SJCRH30 (cell line): ENCODE measurements around the gene GSAP. TPM values are rescaled to one million over a fixed set of nuclear protein-coding genes. Genes with fewer than 3 reads are reported as not detected.

Experiments
- DNase-seq, 2 experiments: peaks; one replicate each; pipeline ENCODE4 v3.0.0-alpha.2; 2015 to 2020
- H3K27ac ChIP-seq: fragments of 250-450 bp; sonication (Bioruptor Pico); 2 replicates; pipeline ENCODE4 v1.5.1; 2020; ENCODE audit warnings: mild to moderate bottlenecking, moderate library complexity
- H3K27me3 ChIP-seq: fragments of 250-450 bp; sonication (Bioruptor Pico); 2 replicates; pipeline ENCODE4 v1.5.1; 2020; ENCODE audit warnings: mild to moderate bottlenecking, moderate library complexity
- H3K36me3 ChIP-seq: fragments of 250-450 bp; sonication (Bioruptor Pico); 2 replicates; pipeline ENCODE4 v1.5.1; 2020; ENCODE audit warnings: mild to moderate bottlenecking, moderate library complexity
- H3K4me1 ChIP-seq: fragments of 250-450 bp; sonication (Bioruptor Pico); 2 replicates; pipeline ENCODE4 v1.5.1; 2020; ENCODE audit warnings: mild to moderate bottlenecking, moderate library complexity
- H3K4me3 ChIP-seq: fragments of 250-450 bp; sonication (Bioruptor Pico); 2 replicates; pipeline ENCODE4 v1.5.1; 2020; ENCODE audit warnings: mild to moderate bottlenecking, moderate library complexity
- H3K9me3 ChIP-seq: fragments of 250-450 bp; sonication (Bioruptor Pico); replicated peaks from 2 replicates; pipeline ENCODE4 v1.5.1; 2020; ENCODE audit warnings: mild to moderate bottlenecking, moderate library complexity
- total RNA-seq: library from RNA; depleted of rRNA; stranded (reverse); fragments of >200 nt; shearing (Covaris generic); gene quantifications from 2 replicates; pipeline ENCODE4 v1.2.3, GENCODE V29; 2014

Gene GSAP
- total RNA-seq, 1 experiment from 2014 or later: not detected

DNA sequence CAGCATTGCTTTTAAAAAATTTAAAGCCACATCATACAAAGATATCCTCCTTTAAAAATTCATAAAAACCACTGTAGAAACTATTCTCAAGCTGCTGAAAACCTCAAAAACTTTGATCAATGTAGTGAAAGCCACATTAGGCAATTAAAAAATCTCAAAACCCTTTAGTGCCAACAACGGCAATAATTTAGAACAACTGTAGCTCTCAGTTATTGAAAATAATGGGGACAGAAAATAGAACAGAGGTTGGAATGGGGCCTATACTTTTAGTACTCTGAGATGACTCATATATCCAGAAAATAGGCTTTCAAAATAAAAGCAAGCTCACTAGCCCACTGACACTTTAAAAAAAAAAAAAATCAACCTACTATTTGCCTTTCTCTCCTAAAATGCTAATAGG lies 87.5 kb downstream of the GSAP start:
- no peak for DNase-seq

DNA sequence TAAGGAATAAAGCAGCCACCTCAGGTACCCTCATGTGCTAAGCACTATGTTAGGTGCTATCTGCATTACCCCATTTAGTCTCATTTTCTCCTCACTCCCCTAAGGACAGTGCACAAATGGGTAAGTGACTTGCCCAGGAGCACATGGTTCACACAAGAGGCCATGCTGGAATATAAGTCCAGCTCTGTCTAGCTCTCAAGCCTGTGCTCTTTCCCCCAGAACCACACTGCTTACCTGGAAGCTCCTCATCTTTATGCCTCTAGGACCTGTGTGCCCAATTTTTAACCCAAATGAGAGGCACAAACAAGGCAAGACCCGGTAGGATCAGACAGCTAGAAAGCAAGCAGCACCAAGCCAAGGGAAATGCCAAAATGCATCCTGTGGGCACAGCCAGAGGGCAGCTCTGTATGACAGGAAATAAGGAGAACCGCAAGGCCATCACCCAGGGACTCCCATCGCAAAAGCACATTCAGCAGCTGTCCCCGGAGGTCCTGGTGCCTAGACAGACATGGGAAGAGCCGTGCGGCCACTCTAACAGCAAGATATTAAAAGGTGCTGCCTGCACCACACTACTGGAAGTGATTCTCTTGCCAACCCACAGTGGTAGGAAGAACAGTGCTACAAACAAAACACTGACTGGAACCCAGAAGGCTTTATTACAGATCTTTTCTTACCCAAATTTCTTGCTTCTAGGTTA lies 88.1 kb downstream of the GSAP start:
- peak; percentile 42 to 58 for DNase-seq
- Histone ChIP-seq H3K4me1 (peaks cover 6% of the 10 kb centered on the region), H3K9me3 (no peaks in the 10 kb centered on the region), H3K27ac (no peak overlapping the region), H3K36me3 (no peaks in the 10 kb centered on the region), H3K4me3 (no peak overlapping the region), H3K27me3 (no peaks in the 10 kb centered on the region)

More for the DNA sequence above, 87.5 kb downstream of the GSAP start:
- no peaks in the 10 kb centered on the region for H3K9me3 ChIP-seq
- H3K4me3 ChIP-seq: no peak overlapping the region
- no peaks in the 10 kb centered on the region for H3K36me3 ChIP-seq
- peaks cover 6% of the 10 kb centered on the region for H3K4me1 ChIP-seq
- H3K27me3 ChIP-seq: no peaks in the 10 kb centered on the region
- H3K27ac ChIP-seq: no peak overlapping the region

- Histone ChIP-seq H3K4me3 (no peak overlapping the region), H3K27ac (no peak overlapping the region)
These were observed 88.8 kb downstream of the GSAP start for GRCh38 chr7:77327067-77327931.

DNA sequence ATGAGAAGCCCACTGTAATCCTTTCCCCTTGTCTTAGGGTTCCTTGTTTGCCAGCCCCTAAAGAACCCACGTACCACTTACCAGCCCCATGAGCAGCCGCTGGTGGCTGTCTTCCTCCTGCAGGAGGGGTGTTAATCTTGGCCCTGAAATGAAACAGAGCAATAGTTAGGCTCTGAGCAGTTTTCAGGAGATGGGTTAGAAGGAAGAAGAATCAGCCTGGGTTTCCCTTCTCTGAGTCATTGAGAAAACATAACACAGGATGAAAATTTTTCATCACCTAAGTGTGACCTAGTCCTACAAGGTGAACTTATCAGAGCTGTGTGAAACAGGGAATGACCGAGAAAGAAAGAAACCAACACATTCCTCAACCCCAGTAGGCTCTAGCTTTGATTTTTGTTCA lies 90.0 kb downstream of the GSAP start:
- Histone ChIP-seq H3K4me3 (no peak overlapping the region), H3K9me3 (no peaks in the 10 kb centered on the region), H3K4me1 (peaks cover 8% of the 10 kb centered on the region), H3K27me3 (no peaks in the 10 kb centered on the region), H3K27ac (no peak overlapping the region), H3K36me3 (no peaks in the 10 kb centered on the region)
- no peak for DNase-seq

More at GRCh38 chr7:77327067-77327931, 88.8 kb downstream of the GSAP start:
- Histone ChIP-seq H3K27me3 (no peaks in the 10 kb centered on the region), H3K9me3 (no peaks in the 10 kb centered on the region), H3K4me1 (peaks cover 6% of the 10 kb centered on the region), H3K36me3 (no peaks in the 10 kb centered on the region)
- DNase-seq: no peak

GRCh38 chr7:77321300-77321699 lies 94.8 kb downstream of the GSAP start:
- Histone ChIP-seq H3K27ac (no peak overlapping the region), H3K4me1 (peaks cover 19% of the 10 kb centered on the region), H3K36me3 (no peaks in the 10 kb centered on the region), H3K27me3 (no peaks in the 10 kb centered on the region), H3K9me3 (no peaks in the 10 kb centered on the region), H3K4me3 (no peak overlapping the region)
- peak in 1 of 2 experiments; percentile 31 for DNase-seq

DNA sequence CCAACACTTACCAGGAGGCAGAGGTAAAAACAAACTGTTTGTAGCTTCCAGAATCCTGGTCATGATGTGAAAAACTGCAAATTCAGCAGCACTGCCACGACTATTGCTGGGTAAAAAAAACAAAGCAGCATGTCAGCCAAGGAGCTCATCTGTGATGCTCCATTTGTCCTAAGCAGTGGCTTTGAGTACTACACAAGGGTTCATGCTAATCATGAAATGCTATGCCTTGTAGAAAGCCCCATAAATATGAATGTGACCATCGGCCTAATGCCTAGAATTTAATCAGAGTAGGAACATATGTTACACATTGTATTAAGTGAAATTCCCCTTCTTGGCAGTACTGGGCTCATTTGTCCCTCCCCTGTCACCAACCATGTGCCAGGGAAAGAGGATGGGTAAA lies 95.4 kb downstream of the GSAP start:
- peaks cover 19% of the 10 kb centered on the region for H3K4me1 ChIP-seq
- no peak overlapping the region for H3K4me3 ChIP-seq
- H3K9me3 ChIP-seq: no peaks in the 10 kb centered on the region
- no peak for DNase-seq
- H3K36me3 ChIP-seq: no peaks in the 10 kb centered on the region
- no peak overlapping the region for H3K27ac ChIP-seq
- no peaks in the 10 kb centered on the region for H3K27me3 ChIP-seq

DNA sequence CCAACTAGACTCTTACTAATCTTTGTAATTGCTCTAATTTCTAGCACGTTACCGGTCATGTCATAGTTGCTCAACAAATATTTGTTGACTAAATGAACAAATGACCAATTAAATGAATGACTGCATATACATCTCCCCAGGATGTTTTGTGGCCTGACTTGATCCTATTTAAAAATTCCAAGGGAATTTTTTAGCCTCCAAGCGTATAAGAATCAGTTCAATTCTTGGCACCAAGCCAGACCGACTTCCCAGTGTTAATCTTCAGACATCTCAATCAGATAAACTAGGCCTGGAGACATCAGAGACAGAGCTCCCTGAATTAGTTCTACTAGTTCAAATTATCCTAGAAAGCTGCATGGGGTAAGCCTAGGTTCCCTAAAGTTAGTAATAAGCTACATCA lies 96.0 kb downstream of the GSAP start:
- Histone ChIP-seq H3K4me1 (peaks cover 19% of the 10 kb centered on the region), H3K9me3 (no peaks in the 10 kb centered on the region), H3K4me3 (no peak overlapping the region), H3K27me3 (no peaks in the 10 kb centered on the region), H3K27ac (no peak overlapping the region), H3K36me3 (no peaks in the 10 kb centered on the region)
- peak; percentile 79 to 89 for DNase-seq

DNA sequence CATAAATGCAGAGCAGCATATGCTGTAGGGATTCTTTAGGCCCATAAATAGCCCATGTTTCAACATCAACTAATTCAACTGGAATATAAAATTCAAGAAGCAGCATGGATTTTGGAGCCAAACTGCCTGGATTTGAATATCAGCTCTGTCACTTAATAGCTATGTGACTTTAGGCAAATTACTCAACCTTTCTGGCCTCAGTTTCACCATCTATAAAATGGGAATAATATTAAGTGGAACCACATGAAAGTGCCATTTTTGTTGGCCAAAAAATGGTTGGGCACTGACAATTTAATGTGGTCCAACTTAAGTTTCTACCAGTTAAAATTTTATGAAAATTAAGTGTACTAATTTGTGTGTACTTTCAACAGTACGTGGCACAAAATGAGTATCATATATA lies 98.1 kb downstream of the GSAP start:
- no peak overlapping the region for H3K27ac ChIP-seq
- H3K27me3 ChIP-seq: no peaks in the 10 kb centered on the region
- no peaks in the 10 kb centered on the region for H3K9me3 ChIP-seq
- H3K36me3 ChIP-seq: no peaks in the 10 kb centered on the region
- H3K4me3 ChIP-seq: no peak overlapping the region
- DNase-seq: no peak
- peaks cover 19% of the 10 kb centered on the region for H3K4me1 ChIP-seq

- no peaks in the 10 kb centered on the region for H3K27me3 ChIP-seq
- H3K36me3 ChIP-seq: no peaks in the 10 kb centered on the region
- no peak for DNase-seq
- H3K4me1 ChIP-seq: peaks cover 16% of the 10 kb centered on the region
- no peak overlapping the region for H3K4me3 ChIP-seq
- no peak overlapping the region for H3K27ac ChIP-seq
- H3K9me3 ChIP-seq: no peaks in the 10 kb centered on the region
These were observed 99.8 kb downstream of the GSAP start for GRCh38 chr7:77316219-77316978.

DNA sequence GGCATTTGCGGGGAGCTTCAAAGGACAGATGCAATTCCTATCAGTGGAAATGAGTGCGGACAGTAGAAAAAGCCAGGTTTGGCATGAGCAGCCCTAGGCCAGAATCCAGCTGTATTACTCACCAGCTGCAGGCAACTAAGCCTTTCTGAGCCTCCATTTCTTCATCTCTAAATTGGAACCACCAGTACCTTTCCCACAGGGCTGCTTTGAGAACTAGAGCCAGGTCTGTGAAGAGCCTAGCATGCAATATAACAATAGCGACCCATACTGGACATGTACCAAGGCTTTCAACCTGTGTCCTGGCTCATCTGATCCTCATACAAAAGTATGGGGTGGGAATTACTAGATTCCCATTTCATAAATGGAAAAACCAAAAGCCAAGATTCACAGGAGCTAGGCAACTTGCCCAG lies 101.0 kb downstream of the GSAP start:
- H3K4me1 ChIP-seq: peaks cover 4% of the 10 kb centered on the region
- H3K27me3 ChIP-seq: no peaks in the 10 kb centered on the region
- H3K9me3 ChIP-seq: no peaks in the 10 kb centered on the region
- H3K36me3 ChIP-seq: no peaks in the 10 kb centered on the region
- H3K27ac ChIP-seq: no peak overlapping the region
- DNase-seq: no peak
- H3K4me3 ChIP-seq: no peak overlapping the region

GRCh38 chr7:77313876-77314480 lies 102.2 kb downstream of the GSAP start:
- no peak overlapping the region for H3K27ac ChIP-seq
- no peak for DNase-seq
- no peak overlapping the region for H3K4me3 ChIP-seq
- H3K9me3 ChIP-seq: no peaks in the 10 kb centered on the region
- no peaks in the 10 kb centered on the region for H3K4me1 ChIP-seq
- H3K36me3 ChIP-seq: no peaks in the 10 kb centered on the region
- H3K27me3 ChIP-seq: no peaks in the 10 kb centered on the region

- Histone ChIP-seq H3K27ac (no peak overlapping the region), H3K36me3 (no peaks in the 10 kb centered on the region), H3K9me3 (no peaks in the 10 kb centered on the region), H3K27me3 (no peaks in the 10 kb centered on the region), H3K4me3 (no peak overlapping the region), H3K4me1 (no peaks in the 10 kb centered on the region)
- DNase-seq: no peak
These were observed 103.1 kb downstream of the GSAP start for GRCh38 chr7:77313085-77313484.

GRCh38 chr7:77310982-77311381 lies 105.2 kb downstream of the GSAP start:
- H3K9me3 ChIP-seq: no peaks in the 10 kb centered on the region
- no peaks in the 10 kb centered on the region for H3K36me3 ChIP-seq
- H3K4me3 ChIP-seq: no peak overlapping the region
- no peak for DNase-seq
- H3K27me3 ChIP-seq: no peaks in the 10 kb centered on the region
- H3K4me1 ChIP-seq: peaks cover 7% of the 10 kb centered on the region
- H3K27ac ChIP-seq: no peak overlapping the region

DNA sequence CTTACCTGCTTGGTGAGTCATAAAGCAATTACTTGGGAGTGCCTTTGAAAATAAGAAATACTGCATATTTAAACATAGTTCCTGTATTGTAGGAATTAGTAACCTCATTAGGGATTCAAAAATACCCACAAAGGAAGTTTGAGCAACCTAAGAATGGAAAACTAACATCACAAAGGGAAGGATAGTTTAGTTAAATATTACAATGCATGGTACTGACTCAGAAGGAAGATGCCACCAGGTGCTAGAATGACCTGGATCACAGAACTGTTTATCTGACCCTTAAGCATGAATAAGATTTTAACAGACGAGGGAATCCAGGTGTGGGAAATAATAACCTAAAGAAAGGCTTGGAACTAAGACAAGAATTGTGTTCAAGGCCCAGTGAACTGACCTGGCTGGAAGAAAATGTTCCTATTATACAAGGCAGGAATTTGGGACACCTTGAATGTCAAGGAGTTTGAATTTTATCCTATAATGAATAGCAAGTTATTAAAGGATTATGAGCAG lies 106.4 kb downstream of the GSAP start:
- DNase-seq: no peak
- no peak overlapping the region for H3K4me3 ChIP-seq

More for the DNA sequence above, 106.4 kb downstream of the GSAP start:
- Histone ChIP-seq H3K27me3 (no peaks in the 10 kb centered on the region), H3K36me3 (no peaks in the 10 kb centered on the region), H3K9me3 (no peaks in the 10 kb centered on the region), H3K4me1 (peaks cover 10% of the 10 kb centered on the region), H3K27ac (no peak overlapping the region)
